Measurements from ENCODE around the gene FIGNL1.
"Not testable (repeated sequence)": the region's sequence is repeated elsewhere in the genome, so short reads cannot be mapped to it uniquely, and the experiment has no call there.

FIGNL1 gene

DNA sequence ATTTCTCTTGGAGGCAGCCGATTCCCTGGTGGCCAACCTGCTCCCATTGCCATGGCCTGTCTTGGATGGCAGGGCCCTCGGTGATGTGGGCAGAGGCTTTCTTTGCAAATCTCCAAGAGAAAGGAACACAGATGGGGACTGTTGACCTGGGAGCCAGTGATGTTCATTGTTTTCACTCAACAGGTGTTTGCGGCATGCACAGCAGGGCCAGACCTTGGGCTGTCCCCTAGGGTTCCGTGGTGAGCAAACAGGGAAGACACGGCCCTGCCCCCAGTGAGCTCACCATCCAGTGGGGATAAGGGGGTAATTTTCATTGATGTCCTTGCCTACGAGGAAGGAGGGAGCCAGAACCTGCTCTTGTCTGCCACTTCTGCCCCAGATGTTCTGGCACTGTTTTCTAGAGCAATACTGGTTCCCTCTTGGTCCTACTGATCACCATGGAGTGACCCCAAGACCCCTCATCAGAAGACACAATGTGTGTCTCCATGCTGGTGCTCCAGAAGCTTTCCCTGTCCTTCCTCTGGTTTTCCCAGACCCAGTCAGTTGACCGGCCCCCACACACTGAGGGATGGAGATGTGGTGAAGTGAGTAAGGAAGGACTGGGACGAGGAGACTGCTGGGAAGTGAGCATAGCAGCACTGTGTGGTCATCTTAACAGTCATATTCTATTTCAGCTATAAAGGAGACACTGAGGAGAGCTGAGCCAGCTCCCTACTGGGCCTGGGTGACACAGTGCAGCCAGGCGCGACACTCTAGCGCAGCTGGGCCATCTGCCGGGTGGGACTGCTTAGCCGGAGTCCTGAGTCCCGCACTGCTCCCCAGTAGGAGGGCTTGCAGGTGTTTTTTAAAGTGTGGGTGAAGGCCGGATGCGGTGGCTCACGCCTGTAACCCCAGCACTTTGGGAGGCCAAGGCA lies 20.4 kb upstream of the FIGNL1 start:
- DNase-seq, result no peak

DNA sequence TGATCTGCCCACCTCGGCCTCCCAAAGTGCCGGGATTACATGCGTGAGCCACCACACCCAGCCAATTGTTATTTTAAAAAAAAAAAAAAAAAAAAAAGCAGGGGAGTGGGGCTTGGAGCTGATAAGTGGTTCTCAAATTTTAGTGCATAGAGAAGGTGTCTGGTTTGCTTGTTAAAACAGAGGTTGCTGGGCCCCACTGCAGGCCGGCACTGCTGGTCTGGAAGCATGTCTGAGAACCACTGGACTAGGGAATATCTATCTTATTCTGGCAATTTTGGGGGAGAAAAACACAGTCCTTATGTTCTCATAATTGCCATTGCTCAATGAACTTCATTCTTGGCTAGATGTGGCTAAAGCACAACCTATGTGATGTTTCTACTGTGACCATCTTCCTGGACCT lies 19.0 kb upstream of the FIGNL1 start:
- DNase-seq, result no peak

DNA sequence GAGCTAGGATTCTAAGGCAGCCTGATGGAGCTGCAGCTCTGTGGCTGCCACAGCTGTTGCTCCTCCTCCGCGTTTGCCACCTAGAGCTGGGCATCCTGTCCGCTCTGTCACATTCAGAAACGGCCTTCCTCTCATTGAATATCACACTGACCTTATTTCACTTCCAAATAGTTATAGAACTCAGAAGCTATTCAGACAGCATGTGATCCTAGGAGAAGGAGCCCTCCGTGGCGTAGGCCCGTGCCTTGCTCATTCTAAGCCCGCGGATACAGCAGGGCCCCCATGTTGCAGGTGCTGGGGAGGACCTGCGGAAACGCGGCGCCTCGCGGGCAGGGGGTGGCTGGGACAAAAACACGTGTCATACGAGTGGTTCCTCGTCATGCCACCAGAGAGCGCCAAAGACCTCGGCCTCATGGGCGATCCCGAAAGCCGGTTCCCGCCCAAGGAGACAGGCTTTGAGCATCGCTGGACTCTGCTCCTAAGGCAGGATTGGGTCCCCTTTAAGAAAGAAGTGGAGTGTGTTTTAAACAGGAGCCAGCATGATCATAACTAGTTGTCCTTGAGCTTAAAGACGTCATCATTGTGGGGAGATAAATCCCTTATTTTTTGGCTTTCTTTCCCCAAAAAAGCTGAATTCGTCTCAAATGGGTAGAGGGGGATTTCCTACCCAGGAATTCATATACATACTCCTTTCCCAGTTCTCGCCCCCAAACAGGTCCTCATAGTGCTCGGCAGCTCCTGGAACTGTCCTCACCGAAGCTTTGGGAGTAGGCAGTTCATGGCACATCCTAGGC lies 17.9 kb upstream of the FIGNL1 start:
- peak; percentile 34 for DNase-seq

DNA sequence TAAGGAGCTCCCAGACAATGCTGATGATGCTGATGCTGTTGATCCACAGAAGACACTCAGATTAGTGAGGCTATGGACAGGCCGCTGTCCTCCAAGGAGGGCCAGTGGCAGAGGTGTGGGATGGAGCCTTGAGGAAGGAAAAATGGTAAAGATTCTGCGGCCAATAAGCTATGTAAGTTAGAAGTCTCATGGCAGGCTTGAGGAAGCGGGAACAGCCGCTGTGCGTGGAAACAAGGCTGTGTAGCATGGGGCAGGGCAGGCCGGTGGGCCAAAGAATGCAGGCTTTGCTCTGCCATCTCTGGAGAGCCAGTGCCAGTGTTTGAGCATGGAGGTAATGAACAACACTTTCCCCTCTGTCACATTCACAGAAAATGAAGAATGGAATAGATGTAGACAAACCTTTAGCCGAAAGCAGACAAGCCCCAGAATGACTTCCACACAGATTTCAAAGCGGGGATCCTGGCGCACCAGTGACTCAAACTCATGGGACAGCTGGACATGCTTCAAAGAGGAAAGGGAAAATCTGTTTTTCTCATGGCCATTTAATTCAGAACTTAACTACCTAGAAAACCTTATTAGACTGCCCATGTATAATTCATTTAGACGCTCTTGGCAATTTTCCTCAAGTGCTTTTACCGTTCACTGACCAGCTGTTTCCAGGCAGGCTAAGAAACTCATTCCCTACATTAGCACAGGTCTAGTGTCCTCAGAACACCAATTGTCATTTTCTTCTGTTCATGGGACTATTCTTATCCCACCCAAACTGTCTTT lies 16.9 kb upstream of the FIGNL1 start:
- no peak for DNase-seq

DNA sequence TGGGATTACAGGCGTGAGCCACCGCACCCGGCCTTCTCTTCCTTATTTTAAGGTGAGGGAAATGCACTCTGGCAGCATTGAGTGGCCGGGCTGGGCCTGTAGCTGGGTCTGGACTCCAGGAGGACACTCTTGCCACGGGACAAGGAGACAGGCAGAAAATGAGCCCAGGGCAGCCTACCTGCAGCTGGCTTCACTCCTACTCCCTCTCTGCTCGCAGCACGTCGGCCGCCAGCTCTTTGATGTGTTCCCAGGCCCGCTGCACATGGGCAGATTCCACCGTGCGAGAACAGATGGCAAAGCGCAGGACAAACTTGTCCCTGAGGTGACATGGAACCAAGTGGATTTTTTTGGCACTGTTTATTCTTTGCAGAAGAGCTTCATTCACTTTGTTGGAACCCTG lies 12.9 kb upstream of the FIGNL1 start:
- DNase-seq, result no peak

DNA sequence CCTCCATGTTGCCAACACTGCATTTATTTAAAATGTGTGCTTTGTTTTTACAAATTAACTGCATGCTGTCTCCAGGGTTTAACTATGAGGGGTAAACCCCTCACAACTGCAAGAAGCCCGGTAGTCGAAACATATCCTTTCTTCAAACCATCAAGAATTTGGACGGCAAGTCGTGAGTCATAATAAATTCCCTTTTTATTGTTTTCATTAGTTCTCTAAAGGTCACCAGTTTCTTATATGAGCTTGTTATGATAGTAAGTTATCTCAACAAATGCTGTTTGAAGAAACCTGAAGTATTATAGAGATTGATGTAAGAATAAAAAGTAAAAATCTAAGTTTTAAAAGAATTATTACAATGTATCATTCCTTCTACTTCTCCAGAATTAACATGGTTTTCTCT lies 12.2 kb upstream of the FIGNL1 start:
- DNase-seq, result no peak

DNA sequence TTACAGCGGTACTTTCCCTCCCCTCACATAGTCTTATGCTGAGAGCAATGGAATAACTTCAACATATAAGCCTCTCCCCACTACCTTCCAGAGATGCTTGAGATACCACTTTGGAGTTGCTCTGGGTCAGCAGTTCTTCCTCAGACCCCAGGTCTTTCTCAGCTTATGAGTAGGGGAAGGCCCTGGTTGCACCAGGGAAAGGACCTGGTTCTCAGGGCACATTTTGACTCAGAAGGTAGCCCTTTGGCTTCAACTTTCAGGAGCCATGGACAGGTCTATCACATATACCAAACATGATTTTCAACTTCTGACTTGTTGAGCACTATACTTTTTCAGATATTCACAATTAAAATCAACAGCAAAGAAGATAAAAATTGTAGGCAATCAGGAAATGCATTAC lies 11.5 kb upstream of the FIGNL1 start:
- no peak for DNase-seq

DNA sequence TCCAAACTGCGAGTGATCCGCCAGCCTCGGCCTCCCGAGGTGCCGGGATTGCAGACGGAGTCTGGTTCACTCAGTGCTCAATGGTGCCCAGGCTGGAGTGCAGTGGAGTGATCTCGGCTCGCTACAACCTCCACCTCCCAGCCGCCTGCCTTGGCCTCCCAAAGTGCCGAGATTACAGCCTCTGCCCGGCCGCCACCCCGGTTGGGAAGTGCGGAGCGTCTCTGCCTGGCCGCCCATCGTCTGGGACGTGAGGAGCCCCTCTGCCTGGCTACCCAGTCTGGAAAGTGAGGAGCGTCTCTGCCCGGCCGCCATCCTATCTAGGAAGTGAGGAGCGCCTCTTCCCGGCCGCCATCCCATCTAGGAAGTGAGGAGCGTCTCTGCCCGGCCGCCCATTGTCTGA lies 9.0 kb upstream of the FIGNL1 start:
- not testable (repeated sequence) for DNase-seq

DNA sequence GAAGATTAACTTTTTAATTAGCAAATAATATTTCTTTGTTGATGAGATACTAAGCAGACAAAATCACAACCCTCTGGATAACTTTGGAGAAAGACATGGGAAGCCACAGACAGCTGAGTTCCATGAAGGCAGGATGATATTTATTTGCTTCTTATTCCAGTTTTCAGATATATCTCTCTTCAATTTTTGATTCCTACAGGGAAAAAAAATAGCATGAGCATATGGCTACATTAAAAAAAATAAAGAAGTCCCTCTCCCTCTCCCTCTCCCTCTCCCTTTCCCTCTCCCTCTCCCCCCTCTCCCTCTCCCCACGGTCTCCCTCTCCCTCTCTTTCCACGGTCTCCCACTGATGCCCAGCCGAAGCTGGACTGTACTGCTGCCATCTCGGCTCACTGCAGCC lies 8.5 kb upstream of the FIGNL1 start:
- DNase-seq, result not testable (repeated sequence)

DNA sequence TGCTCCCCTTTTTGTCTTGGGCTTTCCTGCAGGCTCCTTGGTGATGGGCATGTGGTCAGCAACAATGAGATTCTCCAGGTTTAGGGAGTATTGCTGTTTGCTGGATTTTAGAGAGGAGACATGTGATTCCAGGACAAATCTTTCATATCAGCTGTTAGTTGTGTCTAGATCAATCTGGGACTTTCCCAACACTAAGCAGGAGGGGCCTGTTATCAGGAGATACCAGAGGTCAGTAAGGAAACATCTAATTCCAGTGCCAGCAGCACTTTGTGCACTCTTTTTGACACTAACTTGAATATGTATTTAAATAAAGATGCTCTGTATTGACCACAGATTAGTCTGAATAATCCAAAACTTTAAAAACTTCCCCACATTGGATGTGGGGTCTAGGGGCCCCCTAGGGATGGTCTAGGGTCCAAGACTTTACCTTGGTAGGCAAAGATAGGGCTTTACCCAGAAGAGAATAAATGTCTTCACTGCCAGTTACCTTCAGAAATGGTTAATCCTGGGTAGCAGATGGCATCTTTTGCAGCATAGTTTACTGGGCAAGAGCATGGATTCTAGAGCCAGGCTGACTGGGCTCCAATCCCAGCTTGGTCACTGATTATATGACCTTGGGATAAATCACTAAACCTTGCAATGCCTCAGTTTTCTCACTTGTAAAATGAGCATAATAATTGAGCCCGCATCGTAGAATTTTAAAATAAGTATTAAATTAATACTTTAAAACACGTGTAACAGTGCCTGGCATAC lies 6.4 kb upstream of the FIGNL1 start:
- no peak for DNase-seq

DNA sequence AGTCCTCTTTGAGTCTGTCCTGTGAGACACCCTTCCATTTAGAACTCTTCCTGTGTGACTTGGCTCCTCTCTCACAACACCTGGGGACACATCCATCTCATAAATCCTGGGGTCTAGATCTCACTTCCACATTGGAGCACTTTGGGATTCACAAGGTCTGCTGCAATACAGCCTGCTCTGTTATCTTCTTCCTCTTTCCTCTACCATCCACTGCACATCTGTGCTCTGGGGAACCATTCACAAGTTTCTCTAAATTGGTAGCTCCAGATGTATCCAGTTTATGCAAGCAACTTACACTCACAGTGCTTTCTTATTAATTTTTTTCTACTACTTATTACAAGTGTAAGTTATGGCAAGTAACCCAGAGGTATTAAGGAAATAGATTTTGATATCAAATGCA lies 5.5 kb upstream of the FIGNL1 start:
- DNase-seq, result no peak

DNA sequence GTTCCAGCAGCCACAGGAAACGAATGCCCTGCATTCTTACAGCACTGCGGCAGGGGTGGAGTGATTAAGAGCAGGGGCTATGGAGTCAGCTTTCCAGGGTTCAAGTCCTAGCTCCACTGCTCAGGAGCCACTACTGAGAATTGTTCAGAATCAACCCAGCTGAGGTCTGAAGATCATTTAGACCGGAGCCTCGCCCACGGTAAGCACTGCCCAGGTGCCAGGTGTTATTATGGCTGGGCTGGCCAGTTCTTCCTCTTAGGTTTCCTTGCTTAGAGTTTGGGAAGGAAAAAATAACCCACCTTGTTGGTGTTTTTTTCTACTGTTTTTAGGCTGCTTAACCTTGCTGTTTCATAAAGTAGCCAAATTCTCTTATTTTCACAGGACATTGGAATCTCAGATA lies 4.8 kb upstream of the FIGNL1 start:
- no peak for DNase-seq

DNA sequence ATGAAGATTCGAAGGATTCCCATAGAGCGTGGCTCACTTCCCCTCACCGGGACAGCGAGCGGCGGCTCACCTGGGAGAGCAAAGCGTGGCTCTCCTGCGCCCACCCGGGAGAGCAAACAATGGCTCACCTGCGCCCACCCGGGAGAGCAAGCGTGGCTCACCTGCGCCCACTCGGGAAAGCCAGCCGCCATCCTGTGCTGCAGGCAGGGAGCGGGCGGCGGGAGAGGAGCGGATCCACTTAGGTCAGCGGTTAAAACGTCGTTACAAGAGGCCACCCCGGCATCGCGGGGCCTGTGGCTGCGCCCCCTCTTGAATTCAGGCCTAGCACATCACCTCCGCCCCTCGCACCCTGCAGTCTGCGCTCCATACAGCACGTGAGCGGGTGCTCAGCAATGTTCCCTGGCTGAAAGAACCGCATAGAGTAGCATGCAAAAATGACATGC lies 461 bp upstream of the FIGNL1 start:
- DNase-seq, result no peak

DNA sequence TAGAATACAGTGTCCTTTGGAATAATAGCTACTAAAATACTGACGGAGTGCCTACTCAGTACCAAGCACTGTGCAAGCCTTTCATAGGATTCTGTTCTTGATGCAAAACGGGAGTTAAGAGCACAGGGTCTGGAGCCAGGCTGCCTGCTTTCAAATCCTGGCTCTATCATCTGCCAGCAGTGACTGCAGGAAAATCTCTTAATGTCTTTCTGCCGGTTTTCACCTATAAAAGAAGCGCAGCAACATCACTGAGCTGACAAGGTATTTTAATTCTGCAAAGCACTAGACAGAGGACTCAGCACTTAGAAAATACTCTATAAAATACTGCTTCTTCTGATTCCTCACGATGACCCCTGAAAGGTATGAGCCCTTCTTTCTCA lies 659 bp downstream of the FIGNL1 start:
- DNase-seq, result no peak

DNA sequence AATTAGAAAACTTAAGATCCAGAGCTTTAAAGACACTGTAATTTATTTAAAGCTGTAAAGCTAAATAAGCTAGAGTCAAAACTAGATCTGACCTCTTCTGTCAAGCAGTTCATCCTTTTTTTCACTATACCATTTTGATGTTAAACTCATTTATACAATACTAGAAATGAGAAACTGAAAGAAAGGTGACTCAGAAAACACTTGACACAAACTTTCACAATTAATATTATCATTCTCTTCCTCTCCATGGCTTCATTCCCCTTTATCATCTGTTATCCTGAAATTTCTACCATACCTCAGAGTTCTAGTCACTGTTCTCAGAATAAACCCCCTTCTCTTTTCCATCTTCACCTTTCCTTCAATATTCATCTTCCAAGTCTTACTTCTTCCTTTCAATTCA lies 1.3 kb downstream of the FIGNL1 start:
- no peak for DNase-seq

DNA sequence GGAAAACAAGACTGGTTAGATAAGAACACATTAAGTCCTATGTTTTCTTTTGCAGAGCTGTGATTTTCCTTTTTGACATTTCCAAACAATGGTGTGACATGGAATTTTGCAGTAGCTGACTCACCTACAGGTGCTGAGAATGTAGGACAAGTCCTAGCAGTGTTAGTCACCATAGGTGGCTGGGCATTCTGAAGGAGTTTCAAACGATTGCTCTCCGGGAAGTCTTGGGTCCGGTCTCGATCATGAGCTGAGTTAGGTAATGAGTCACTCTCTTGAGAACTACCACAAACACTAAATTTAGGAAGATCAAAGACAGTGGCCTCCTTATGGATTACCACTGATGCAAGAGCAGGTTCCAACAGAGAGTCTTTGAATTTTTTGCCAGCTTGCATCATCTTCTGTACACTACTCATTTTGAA lies 3.6 kb downstream of the FIGNL1 start:
- DNase-seq, result no peak

DNA sequence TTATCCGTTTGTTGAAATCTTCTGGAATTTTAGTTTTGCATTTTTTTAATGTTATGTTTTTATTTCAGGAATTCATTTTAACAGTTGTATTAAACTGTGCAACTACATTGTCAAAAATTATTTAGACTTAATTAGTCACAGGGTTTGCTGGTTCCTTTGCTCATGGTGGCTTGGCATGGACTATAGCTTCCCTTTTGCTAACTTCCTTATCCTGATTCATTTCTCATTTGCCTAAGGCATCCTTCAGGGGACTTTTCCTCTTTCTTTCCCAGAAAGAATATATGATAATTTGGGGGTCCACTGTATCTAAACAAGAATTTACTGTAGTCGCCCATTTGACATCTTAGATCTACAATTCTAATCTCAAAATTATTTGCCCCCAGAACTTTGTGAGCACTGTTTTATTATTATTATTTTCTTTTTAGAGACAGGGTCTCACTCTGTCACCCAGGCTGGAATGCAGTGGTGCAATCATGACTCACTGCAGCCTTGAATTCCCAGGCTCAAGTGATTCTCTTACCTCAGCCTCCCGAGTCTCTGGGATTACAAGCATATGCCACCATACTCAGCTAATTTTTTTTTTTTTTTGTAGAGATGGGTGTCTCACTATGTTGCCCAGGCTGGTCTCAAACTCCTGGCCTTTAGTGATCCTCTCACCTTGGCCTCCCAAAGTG lies 13.9 kb downstream of the FIGNL1 start:
- no peak for DNase-seq

DNA sequence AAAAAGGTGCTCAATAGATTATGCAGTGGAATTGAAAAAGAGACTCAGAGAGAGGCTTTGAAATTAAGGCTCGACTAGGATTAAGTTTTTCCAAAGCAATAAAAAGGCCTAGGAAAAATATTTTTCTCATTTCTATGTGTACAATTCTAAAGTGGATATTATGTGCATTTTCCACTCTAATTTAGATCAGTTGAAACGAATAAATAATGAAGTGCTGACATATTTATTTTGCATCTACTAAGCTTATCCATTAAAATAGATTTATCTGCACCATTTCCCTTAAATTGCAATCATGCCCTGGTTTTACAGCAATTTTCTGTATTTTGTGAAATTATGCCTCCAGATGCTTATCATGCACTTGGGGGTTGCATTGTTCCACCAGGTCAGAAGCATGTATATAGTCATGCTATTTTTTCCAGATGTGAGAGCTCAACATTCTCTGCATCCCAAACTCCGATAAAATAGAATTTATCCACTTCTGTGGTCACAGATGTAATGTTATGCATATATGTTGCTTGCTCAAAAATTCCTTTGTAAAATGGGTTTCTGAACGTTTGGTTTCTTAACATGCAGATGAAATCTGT lies 18.3 kb downstream of the FIGNL1 start:
- no peak for DNase-seq

DNA sequence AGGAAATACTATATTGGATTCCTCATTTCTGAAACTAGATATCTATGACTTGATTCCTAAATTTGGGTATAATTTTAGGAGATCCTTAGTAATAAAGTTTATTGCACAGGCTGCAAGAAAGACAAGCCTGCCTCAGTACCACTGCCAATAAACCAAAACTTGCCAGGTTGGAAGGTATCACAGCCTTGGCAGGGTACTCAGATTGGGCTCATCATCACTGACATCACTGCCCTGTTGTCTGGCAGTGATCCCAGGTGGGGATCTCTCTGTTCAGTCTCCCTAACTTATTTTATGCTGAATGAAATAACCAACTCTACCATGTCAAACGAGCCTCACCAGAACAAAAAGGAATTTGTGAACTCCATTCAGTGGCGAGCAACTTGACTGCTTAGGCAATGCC lies 18.8 kb downstream of the FIGNL1 start:
- no peak for DNase-seq

DNA sequence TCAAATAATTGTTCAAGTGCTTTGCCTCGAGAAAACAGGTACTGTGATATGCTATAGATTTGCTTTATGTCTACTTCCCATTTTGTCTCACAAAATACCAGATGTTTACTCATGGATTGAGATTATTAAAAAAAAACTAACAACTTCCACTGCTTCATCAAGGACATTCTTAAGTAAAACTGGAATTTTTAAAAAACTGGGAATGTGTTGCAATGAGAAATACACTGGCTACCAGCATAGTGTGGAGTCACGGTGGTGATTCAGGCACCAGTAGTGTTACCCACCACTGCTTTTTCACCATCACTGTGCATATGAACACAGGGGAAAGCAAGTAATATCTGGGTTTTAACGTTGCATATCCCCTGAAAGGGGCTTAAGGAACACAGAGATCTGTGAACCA lies 21.2 kb downstream of the FIGNL1 start:
- no peak for DNase-seq

DNA sequence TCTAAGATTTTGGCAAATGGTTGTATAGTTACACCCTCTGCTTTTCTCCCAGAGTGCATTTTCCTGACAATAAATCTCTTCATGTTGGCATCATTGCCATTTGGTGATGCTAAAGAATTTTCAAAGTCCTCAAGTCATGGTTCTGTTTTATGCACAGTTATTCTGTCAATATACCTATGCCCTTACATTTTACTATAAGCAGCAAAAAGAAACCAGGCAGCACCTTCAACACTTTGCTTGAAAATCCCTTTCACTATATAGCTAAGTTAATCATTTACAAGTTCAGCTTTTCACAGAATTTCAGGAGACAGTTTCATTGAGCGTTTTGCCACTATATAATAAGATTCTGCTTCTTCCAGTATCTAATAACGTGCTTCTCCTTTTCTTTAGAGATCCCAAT lies 22.6 kb downstream of the FIGNL1 start:
- DNase-seq, result no peak
